ENCODE measurements around the gene ATP2B2. TPM values are rescaled to one million over a fixed set of nuclear protein-coding genes. Genes with fewer than 3 reads are reported as not detected.
A peak's percentile ranks its signal among the peaks of the same experiment; 100 is the strongest.
"Not testable (repeated sequence)": the region's sequence is repeated elsewhere in the genome, so short reads cannot be mapped to it uniquely, and the experiment has no call there.

ATP2B2 gene
- under 1 TPM; 0.41 to 0.74 (median 0.48) TPM for polyA plus RNA-seq (ENCODE audit: insufficient read length in 3 of 3)
- long read RNA-seq, donor 1 = 0 reads
- long read RNA-seq, donor 2 = 0 reads
- long read RNA-seq, donor 3 = 0 reads
- long read RNA-seq, donor 4 = 0 reads
- long read RNA-seq, donor 5 = 0 reads
- long read RNA-seq, donor 6 = 0 reads
- long read RNA-seq, donor 7 = 0 reads
- long read RNA-seq, donor 8 = 0 reads
- long read RNA-seq, donor 9 = 0 reads
- long read RNA-seq, donor 10 = 0 reads
- long read RNA-seq, donor 11 = 0 reads
- long read RNA-seq, donor 12 = 0 reads
- long read RNA-seq, donor 13 = 0 reads
- long read RNA-seq, donor 14 = 0 reads
- long read RNA-seq, donor 15 = 0 reads
- long read RNA-seq, donor 16 = 0 reads

- peak; percentile 28 for DNase-seq
These were observed at the start of gene ATP2B2 for GRCh38 chr3:10505050-10505790. Gene ATP2B2 (minus strand): TSS chr3:10505586. CDS start chr3:10449543, 56,043 bp downstream.

GRCh38 chr3:10554746-10555145 is 49.4 kb upstream of the ATP2B2 start:
- DNase-seq = no peak

GRCh38 chr3:10554236-10554611 is 48.8 kb upstream of the ATP2B2 start:
- no peak for DNase-seq

GRCh38 chr3:10553591-10554235 is 48.3 kb upstream of the ATP2B2 start:
- DNase-seq = no peak

- no peak for DNase-seq
These were observed 47.2 kb upstream of the ATP2B2 start for GRCh38 chr3:10552631-10552943.

- no peak for DNase-seq
These were observed 46.6 kb upstream of the ATP2B2 start for GRCh38 chr3:10551821-10552630.

- DNase-seq = no peak
These were observed 45.8 kb upstream of the ATP2B2 start for GRCh38 chr3:10551139-10551538.

GRCh38 chr3:10550705-10551104 is 45.3 kb upstream of the ATP2B2 start:
- DNase-seq = no peak

- no peak for DNase-seq
These were observed 44.3 kb upstream of the ATP2B2 start for GRCh38 chr3:10549617-10550230.

GRCh38 chr3:10548992-10549391 is 43.6 kb upstream of the ATP2B2 start:
- no peak for DNase-seq

GRCh38 chr3:10547841-10548783 is 42.7 kb upstream of the ATP2B2 start:
- DNase-seq = no peak

- DNase-seq = no peak
These were observed 42.0 kb upstream of the ATP2B2 start for GRCh38 chr3:10547413-10547812.

- no peak for DNase-seq
These were observed 41.5 kb upstream of the ATP2B2 start for GRCh38 chr3:10546820-10547263.

- DNase-seq = no peak
These were observed 40.8 kb upstream of the ATP2B2 start for GRCh38 chr3:10546181-10546624.

GRCh38 chr3:10542518-10542917 is 37.1 kb upstream of the ATP2B2 start:
- DNase-seq = no peak

- not testable (repeated sequence) for DNase-seq
These were observed 35.0 kb upstream of the ATP2B2 start for GRCh38 chr3:10540347-10540746.

- no peak for DNase-seq
These were observed 28.7 kb upstream of the ATP2B2 start for GRCh38 chr3:10534066-10534465.

- DNase-seq = no peak
These were observed 28.3 kb upstream of the ATP2B2 start for GRCh38 chr3:10533737-10534023.

GRCh38 chr3:10532939-10533736 is 27.8 kb upstream of the ATP2B2 start:
- DNase-seq = no peak

- DNase-seq = no peak
These were observed 25.6 kb upstream of the ATP2B2 start for GRCh38 chr3:10531031-10531430.
